MG63 (cell line): ENCODE results near the gene ZNF653. TPM values are rescaled to one million over a fixed set of nuclear protein-coding genes. Genes with fewer than 3 reads are reported as not detected.
"Not testable (repeated sequence)": the region's sequence is repeated elsewhere in the genome, so short reads cannot be mapped to it uniquely, and the experiment has no call there.

Experiments
- DNase-seq: peaks from one replicate; pipeline ENCODE4 v3.0.0-alpha.2; 2020
- H3K27me3 ChIP-seq: fragments of 250-450 bp; sonication (Bioruptor Pico); 2 replicates; pipeline ENCODE4 v1.5.1; 2020; ENCODE audit warnings: mild to moderate bottlenecking, moderate library complexity
- H3K36me3 ChIP-seq: fragments of 250-450 bp; sonication (Bioruptor Pico); 2 replicates; pipeline ENCODE4 v1.5.1; 2020; ENCODE audit warnings: mild to moderate bottlenecking, moderate library complexity
- H3K4me3 ChIP-seq: fragments of 250-450 bp; sonication (Bioruptor Pico); 2 replicates; pipeline ENCODE4 v1.5.1; 2020; ENCODE audit warnings: mild to moderate bottlenecking, moderate library complexity
- H3K9me3 ChIP-seq: fragments of 250-450 bp; sonication (Bioruptor Pico); 2 replicates; pipeline ENCODE4 v1.5.1; 2020; ENCODE audit warnings: mild to moderate bottlenecking, moderate library complexity
- total RNA-seq: library from RNA; depleted of rRNA; stranded (reverse); fragments of >200 nt; shearing (Covaris generic); gene quantifications from 2 replicates; pipeline ENCODE4 v1.2.3, GENCODE V29; 2014; ENCODE audit warnings: low replicate concordance

The ZNF653 gene
- total RNA-seq, 1 experiment from 2014 or later = 12.8 TPM

DNA sequence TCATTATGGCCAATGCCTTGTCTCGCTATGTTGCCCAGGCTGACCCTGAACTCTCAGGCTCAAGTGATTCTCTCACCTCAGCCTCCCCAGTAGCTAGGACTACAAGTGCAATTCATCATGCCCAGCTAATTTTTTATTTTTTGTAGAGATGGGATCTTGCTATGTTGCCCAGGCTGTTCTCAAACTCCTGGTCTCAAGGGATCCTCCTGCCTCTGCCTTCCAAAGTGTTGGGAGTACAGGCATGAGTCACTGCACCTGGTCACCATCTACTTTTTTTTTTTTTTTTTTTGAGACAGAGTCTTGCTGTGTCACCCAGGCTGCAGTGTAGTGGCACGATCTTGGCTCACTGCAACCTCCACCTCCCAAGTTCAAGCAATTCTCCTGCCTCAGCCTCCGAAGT is 30.3 kb downstream of the ZNF653 start:
- DNase-seq, H3K27me3 ChIP-seq, H3K9me3 ChIP-seq, H3K36me3 ChIP-seq, H3K4me3 ChIP-seq: not testable (repeated sequence)

- no peak overlapping the region for H3K4me3 ChIP-seq
- no peak for DNase-seq
- no peaks in the 10 kb centered on the region for H3K9me3 ChIP-seq
- H3K27me3 ChIP-seq = peaks cover 2% of the 10 kb centered on the region
- H3K36me3 ChIP-seq = no peaks in the 10 kb centered on the region
These were observed 31.9 kb downstream of the ZNF653 start for GRCh38 chr19:11473725-11474124.

GRCh38 chr19:11468266-11468845 is 37.3 kb downstream of the ZNF653 start:
- not testable (repeated sequence) for H3K27me3 ChIP-seq, H3K36me3 ChIP-seq, H3K9me3 ChIP-seq, H3K4me3 ChIP-seq
- DNase-seq = peak; percentile 78

DNA sequence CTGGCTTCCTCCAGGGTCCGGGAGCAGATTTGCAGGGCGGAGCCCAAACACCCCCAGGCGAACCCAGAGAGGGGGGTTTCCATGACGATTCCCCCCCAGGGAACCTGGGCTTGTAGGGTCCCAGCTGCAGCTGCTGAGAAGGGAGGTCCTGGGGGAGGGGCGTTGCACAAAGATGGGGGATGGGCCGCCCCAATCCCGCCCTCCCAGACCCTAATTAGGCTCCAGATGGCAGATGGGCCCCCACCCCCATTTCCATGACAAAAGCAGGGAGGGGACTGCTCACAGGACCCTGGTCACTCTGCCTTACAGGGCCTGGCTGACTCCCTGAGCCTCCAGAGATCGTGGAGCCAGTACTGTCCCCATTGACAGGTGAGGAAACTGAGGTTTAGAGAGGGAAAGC is 40.0 kb downstream of the ZNF653 start:
- no peak for DNase-seq
- no peak overlapping the region for H3K4me3 ChIP-seq

GRCh38 chr19:11464333-11465265 is 41.0 kb downstream of the ZNF653 start:
- H3K9me3 ChIP-seq = no peaks in the 10 kb centered on the region
- 0 out of 2 replicates have a peak, but pooled peaks cover 5% of the 10 kb centered on the region for H3K27me3 ChIP-seq
- H3K4me3 ChIP-seq = no peak overlapping the region
- DNase-seq = no peak
- H3K36me3 ChIP-seq = no peaks in the 10 kb centered on the region

More for the DNA sequence above, 40.0 kb downstream of the ZNF653 start:
- no peaks in the 10 kb centered on the region for H3K9me3 ChIP-seq
- H3K36me3 ChIP-seq = no peaks in the 10 kb centered on the region
- H3K27me3 ChIP-seq = 0 out of 2 replicates have a peak, but pooled peaks cover 1% of the 10 kb centered on the region

DNA sequence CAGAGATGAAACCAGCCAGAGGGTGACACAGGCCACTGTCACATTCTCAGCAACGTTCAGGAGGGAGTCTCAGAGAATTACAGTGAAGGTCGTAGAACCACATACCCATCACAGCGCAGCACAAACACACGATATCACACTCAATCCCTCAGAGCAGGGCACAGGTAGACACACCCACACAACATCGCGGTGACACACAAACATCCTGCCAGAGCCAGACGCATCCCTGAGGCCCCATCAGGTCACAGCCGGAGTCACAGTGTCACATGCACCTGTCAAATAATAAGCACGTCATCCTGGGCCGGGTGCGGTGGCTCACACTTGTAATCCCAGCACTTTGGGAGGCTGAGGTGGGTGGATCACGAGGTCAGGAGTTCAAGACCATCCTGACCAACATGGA is 42.2 kb downstream of the ZNF653 start:
- no peaks in the 10 kb centered on the region for H3K9me3 ChIP-seq
- DNase-seq = no peak
- H3K4me3 ChIP-seq = no peak overlapping the region
- no peaks in the 10 kb centered on the region for H3K36me3 ChIP-seq
- 0 out of 2 replicates have a peak, but pooled peaks cover 5% of the 10 kb centered on the region for H3K27me3 ChIP-seq

DNA sequence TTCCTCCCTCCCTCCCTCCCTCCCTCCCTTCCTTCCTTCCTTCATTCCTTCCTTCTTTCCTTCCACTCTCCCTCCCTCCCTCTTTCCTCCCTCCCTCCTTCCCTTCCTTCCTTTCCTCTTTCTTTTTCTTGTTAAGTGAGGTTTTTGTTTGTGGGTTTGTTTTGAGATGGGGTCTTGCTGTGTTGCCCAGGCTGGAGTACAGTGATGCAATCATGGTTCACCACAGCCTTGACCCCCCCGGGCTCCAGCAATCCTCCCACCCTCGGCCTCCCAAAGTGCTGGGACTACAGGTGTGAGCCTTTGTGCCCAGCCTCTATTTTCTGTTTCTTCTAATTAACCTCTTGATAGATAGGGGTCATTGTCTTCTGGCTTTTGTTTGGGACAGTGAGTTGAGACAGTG is 44.2 kb downstream of the ZNF653 start:
- H3K27me3 ChIP-seq = 0 out of 2 replicates have a peak, but pooled peaks cover 5% of the 10 kb centered on the region
- no peak for DNase-seq
- H3K9me3 ChIP-seq = no peaks in the 10 kb centered on the region
- H3K4me3 ChIP-seq = no peak overlapping the region
- no peaks in the 10 kb centered on the region for H3K36me3 ChIP-seq

DNA sequence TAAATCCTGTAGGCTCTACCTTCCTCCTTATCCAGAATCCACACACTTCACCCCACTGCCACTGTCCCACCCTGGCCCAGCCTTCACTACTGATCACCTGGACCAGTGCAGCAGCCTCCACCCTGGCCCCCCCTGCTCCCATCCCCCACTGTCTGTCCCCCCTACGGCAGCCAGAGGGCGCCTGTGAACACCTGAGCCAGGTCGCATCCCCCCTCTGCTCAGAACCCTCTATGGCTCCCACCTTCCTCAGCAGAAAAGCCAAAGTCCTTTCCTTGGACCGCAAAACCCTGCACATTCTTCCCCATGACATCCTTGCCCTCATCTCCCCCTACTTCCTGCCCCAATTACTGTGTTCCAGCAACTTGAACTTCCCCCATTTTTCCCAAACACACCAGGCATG is 45.4 kb downstream of the ZNF653 start:
- Histone ChIP-seq H3K36me3 (no peaks in the 10 kb centered on the region), H3K27me3 (0 out of 2 replicates have a peak, but pooled peaks cover 5% of the 10 kb centered on the region), H3K9me3 (no peaks in the 10 kb centered on the region), H3K4me3 (no peak overlapping the region)
- no peak for DNase-seq

DNA sequence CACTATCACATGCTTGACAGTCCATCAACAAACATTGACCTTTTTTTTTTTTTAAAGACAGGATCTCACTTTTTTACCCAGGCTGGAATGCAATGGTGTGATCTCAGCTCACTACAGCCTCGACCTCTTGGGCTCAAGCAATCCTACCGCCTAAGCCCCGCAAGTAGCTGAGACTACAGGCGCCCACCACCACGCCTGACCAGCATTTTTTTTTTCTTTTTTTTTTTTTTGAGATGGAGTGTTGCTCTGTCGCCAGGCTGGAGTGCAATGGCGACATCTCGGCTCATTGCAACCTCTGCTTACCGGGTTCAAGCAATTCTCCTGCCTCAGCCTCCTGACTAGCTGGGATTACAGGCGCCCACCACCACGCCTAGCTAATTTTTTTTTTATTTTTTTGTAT is 46.7 kb downstream of the ZNF653 start:
- not testable (repeated sequence) for H3K27me3 ChIP-seq, H3K9me3 ChIP-seq, H3K4me3 ChIP-seq, H3K36me3 ChIP-seq, DNase-seq

DNA sequence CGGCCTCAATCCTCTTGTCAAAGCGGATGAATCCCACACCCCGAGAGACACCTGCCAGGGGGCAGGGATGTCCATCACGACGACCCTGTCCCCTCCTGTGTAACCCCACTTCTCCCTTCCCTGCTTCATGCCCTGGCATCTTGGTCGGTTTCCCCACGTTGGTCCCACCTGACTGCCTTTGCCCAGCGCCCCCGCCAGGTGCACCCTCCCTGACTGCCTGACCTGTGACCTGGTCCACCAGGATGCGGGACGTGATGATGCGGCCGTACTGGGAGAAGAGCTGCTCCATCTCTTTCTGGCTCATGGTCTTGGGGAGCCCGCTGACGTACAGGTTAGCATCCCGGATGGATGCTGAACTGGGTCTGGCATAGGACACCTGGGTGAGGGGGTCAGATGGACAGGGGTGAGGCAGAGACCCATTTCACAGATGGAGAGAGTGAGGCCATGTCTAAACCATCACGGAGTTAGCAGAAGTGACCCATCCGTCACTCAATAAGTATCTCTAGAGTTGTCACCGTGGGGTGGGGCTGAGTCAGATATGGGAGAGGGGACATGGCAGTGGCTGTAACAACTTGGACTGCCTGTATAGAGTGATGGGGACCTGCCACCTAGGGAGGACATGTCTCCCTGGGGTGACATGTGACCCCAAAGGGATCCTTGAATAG is 47.3 kb downstream of the ZNF653 start:
- Histone ChIP-seq H3K36me3 (no peaks in the 10 kb centered on the region), H3K27me3 (0 out of 2 replicates have a peak, but pooled peaks cover 5% of the 10 kb centered on the region), H3K4me3 (no peak overlapping the region), H3K9me3 (no peaks in the 10 kb centered on the region)
- no peak for DNase-seq

DNA sequence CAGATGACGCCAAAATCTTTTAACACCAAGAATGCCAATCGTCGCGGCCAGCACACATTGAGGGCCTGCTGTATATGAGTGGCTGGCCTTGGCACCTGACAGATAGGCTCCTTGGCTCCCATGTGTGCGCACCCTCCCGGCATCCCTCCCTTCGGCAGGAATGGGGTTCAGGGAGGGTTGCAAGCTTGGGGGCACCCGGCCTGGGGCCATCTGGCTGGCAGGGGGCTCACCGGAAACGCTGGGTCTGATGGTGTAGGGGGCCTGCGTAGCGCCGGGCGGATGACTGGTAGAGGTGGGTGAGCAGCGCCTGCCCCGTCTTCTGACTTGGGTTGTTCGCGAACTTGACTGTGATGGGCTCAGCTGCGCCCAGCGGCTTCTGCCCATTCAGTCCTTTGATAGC is 47.8 kb downstream of the ZNF653 start:
- Histone ChIP-seq H3K27me3 (0 out of 2 replicates have a peak, but pooled peaks cover 5% of the 10 kb centered on the region), H3K4me3 (no peak overlapping the region), H3K9me3 (no peaks in the 10 kb centered on the region), H3K36me3 (no peaks in the 10 kb centered on the region)
- DNase-seq = no peak

- no peaks in the 10 kb centered on the region for H3K36me3 ChIP-seq
- H3K4me3 ChIP-seq = no peak overlapping the region
- H3K9me3 ChIP-seq = no peaks in the 10 kb centered on the region
- no peak for DNase-seq
- 0 out of 2 replicates have a peak, but pooled peaks cover 5% of the 10 kb centered on the region for H3K27me3 ChIP-seq
These were observed 48.5 kb downstream of the ZNF653 start for GRCh38 chr19:11457115-11457514.

DNA sequence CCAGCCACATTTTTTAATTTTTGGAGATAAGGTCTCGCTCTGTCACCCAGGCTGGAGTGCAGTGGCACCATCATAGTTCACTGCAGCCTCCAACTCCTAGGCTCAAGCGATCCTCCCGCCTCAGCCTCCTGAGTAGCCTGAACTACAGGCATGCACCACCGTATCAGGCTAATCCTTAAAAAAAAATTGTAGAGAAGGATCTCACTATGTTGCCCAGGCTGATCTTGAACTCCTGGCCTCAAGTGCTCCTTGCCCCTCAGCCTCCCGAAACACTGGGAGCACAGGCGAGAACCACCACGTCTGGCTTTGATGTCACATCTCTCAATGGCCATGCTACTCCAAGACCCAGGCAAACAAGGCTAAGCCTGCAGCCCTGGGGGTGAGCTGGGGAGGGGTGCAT is 49.0 kb downstream of the ZNF653 start:
- no peak overlapping the region for H3K4me3 ChIP-seq
- H3K9me3 ChIP-seq = no peaks in the 10 kb centered on the region
- no peaks in the 10 kb centered on the region for H3K36me3 ChIP-seq
- no peak for DNase-seq
- H3K27me3 ChIP-seq = 0 out of 2 replicates have a peak, but pooled peaks cover 5% of the 10 kb centered on the region

GRCh38 chr19:11455233-11455554 is 50.4 kb downstream of the ZNF653 start:
- H3K4me3 ChIP-seq, H3K36me3 ChIP-seq, DNase-seq, H3K27me3 ChIP-seq, H3K9me3 ChIP-seq: not testable (repeated sequence)

DNA sequence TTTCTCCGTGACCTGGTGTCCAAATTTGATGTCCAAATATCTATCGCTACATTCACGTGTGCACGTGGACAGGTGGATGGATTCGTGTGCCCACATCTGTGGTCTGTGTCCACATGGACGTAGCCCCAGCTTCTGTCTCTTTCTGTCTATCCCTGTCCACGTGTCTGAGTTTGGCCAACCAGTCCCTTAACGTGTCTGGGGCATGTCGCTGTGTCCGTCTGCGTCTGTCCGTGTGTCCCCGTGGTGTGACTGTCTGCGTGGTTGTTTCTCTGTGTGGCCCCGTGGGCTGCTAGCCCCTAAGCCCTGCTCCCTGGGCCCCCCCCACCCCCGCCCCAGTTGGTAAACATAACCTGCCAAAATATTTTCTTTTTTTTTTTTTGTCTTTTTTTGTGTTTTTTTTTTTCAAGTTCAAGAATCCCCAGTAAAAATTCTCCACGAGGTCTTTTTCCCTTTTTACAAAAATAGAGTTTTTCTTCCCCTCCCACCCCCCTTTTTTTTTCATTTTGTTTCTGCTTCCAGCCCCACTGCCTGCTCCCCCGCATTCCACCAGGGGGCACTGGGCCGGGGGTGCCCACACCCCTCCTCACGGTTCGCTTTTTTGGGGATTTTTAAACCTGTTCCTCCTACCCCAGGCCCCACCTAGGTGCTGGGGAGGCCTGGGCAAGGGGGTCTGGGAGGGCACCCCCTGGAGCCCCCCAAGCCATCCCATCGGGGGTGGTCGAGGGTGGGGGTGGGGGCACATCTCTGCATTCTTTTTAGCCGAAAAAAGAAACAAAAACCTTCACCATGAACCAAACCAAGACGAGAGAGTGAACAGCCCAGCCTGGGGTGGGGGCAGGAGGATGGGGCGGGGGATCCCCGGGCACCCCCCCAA is 51.9 kb downstream of the ZNF653 start:
- Histone ChIP-seq H3K9me3 (no peaks in the 10 kb centered on the region), H3K4me3 (no peak overlapping the region), H3K36me3 (peaks cover 23% of the 10 kb centered on the region), H3K27me3 (no peaks in the 10 kb centered on the region)
- DNase-seq = no peak

DNA sequence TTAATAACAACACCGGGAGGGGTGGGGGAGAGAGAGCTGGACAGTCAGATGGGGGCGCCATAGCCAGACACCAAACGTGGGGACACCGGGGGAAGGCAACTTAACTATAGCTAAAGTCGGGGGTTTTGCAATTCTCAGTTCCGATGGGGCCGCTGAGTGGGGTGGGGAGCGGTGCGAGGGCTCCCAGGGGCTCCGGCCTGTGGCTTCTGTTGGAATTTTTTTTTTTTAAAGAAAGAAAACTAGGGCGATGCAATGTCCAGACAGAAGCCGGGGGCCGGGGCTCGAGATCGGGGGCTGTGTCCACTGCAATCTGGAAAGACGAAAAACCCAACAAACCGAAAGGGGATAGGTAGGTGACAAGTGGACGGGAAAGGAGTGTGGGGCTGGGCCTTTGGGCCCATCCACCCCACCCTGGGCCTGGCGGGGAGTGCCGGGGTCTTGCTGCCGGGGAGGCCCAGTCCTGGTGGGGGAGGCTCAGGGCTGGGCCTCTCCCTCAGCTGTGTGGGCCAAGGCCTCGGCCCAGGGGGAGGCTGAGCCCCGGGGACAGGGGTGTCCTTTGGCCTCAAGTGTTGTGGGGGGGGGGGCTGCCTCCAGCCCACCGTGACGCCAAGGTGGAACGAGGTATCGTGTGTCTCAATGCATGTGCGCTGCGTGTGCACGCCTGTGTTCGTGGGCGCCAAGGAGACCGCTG is 52.9 kb downstream of the ZNF653 start:
- no peak overlapping the region for H3K4me3 ChIP-seq
- no peaks in the 10 kb centered on the region for H3K27me3 ChIP-seq

More for the DNA sequence above, 52.9 kb downstream of the ZNF653 start:
- no peak for DNase-seq
- H3K9me3 ChIP-seq = no peaks in the 10 kb centered on the region
- H3K36me3 ChIP-seq = peaks cover 31% of the 10 kb centered on the region
